Activated CD8-positive, alpha-beta memory T cell treated with anti-CD3 and anti-CD28 coated beads, Interleukin-2, amount 50 U/mL, for 48 hours (primary cell): Measurements from ENCODE around the gene NOD2.

ENCODE experiments used
- DNase-seq: peaks from one replicate; pipeline ENCODE4 v3.0.0-alpha.2; 2020

The NOD2 gene

DNA sequence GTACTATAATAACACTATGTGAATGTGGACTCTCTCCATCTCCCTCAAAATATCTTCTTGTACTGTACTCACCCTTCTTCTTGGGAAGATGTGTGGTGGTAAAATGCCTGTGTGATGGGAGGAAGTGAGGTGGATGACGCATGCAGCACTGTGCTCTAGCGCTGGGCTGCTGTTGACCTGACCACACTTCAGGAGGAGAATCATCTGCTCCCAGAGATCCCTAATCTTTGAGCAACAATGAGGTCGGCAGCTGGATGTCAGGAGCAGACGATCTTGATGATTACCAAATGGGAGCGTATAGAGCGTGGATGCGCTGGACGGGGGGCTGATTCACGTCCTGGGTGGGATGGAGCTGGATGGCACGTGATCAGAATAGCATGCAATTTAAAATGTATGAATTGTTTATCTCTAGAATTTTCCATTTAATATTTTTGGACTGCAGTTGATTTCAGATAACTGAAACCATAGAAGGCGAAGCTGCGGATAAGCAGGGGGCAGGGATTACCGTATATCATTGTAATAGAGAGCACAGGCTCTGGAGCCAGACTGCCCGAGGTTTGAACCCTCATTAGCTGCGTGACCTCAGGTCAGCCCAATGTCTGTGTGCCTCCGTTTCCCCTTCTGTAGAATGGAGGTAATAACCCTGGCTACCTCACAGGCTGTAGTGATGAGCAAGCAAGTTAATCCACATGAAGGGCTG lies 24.8 kb downstream of the NOD2 start:
- DNase-seq, result no peak

DNA sequence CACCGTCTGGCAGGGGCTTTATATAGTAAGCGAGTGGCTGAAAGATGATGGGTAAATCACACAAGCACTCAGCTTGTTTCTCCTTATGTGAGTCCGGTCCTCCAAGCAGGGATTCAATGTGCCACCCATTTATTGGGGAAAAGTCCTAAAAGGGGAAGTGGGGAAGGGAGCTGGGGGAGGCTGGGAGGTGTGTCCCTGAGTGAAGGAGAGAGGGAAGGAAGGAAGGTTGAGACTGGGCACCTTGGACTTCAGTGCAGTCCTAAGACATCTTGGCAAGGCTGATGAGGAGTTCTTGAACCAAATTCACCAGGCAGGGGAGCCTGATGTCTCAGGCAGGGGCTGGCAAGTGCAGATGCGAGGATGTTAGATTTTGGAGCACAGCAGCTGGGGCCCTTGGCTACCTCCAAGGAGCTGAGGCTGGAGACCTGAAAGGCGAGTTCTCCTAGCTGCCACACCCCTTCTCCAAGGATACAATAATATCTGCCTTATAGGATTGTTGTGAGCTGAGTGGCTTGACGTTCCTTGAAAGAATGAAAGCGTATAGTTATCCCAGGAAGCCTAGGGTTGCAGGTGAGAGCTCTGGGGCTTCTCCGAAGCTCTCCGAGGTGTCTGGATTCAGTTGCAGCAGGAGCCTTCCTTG lies 25.5 kb downstream of the NOD2 start:
- no peak for DNase-seq

DNA sequence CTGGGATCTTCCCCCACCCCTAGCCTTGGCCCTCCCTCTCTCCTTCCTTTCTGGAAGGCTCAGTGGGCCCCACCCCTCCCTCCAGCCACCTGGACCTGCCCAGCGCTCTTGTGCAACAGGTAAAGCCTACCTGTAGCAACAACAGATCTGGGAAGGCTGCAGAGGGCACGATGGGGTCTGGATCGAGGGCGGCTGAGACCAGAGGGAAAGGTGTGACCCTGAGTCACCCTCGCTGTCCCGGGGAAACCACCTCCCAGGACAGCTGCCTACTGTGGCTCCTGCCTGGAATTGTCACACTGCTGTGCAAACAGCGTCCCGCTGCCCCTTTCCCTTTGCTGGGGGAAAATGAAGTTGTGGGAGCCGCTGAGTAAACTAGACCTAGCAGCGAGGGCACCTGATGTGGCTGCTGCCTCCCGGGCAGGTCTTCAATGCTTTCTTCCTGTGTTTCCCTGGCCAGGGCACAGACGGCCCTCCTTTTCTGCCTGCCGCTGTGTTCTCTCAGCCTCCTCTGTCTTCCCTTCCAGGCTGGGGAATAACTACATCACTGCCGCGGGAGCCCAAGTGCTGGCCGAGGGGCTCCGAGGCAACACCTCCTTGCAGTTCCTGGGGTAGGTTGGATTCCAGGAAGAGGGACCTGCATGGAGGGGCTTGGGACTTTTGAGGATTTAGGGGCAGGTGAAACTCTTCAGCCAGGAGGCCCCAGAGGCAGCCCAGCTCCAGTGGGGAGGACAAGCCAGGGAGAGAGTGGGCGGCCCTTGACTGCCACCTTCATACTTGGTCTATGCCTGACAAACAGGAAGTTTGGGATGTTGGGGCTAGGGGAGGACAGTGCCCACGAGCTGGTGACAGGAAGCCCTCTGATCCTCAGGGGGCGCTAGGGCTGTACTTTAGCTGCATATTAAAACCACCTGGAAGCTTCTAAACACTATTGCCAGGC lies 26.3 kb downstream of the NOD2 start:
- DNase-seq, result no peak

DNA sequence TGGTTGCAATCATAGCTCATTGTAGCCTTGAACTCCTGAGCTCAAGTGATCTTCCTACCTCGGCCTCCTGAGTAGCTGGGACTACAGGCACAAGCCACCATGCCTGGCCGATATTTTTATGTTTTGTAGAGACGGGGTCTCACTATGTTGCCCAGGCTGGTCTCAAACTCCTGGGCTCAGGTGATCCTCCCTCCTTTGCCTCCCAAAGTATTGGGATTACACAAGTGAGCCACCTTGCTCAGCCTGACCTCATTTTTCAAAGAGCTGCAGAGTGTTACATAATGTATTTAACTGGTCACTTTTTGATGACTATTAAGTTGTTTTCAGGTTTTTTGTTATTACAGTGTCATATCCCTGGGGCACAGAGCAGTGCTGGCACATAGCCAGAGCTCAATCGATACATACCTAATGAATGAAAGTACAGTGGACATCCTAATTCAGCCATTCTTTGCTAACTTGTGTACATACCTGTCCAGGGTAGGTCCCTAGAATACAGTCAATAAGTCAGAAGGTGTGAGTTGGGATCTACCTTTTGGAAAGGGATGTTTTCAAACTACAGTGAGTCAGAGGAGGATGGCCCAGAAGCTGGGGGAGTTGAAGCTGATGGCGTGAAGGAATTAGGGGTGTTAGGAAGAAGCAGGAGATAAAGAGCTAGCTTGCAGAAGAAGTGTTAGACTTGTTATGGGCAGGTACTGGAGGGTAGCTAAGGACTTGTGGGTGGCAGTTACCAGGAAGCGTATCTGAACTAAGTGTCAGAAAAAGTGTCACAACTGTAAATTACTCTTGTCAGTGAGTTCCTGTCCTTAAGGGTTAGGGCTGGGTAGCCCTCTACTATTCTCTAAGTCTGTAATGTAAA lies 28.4 kb downstream of the NOD2 start:
- no peak for DNase-seq

DNA sequence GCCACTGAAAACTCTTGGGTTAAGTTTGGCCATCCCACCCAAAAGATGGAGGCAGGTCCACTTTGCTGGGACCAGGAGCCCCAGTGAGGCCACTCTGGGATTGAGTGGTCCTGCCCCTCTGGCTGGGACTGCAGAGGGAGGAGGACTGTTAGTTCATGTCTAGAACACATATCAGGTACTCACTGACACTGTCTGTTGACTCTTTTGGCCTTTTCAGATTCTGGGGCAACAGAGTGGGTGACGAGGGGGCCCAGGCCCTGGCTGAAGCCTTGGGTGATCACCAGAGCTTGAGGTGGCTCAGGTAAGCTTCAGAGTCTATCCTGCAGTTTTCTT lies 29.0 kb downstream of the NOD2 start:
- no peak for DNase-seq

DNA sequence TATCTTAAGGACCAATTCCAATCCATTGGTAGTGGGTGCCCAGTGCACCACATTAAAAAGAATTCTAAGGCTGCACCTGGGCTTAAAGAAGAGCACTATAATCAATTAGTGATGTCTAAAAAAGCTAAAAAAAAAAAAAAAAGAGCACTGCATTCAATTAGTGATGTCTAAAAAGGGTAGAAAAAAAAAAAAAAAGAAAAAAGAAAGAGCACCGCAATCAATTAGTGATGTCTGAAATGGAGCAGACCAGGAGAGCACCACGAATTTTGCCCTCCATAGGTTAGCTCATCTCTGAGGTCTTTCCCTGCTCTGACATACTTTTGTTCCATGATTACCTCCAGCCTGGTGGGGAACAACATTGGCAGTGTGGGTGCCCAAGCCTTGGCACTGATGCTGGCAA lies 29.6 kb downstream of the NOD2 start:
- no peak for DNase-seq

DNA sequence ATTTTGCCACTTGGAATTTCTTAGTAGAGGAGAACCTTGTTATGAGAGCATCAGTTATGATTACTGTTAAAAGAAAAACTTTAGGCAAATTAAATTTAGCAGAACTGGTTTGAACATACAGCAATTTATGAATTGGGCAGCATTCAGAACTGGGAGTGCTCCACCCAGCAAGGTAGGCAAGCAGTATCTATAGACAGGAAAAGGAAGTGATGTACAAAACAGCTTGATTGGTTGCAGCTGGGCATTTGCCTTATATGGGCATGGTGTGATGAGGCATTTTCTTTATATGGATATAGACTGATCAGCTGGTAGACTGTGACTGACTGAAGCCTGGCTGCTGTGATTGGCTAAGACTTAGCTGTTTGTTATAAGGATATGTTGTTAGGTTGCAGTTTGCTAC lies 30.9 kb downstream of the NOD2 start:
- DNase-seq, result no peak

DNA sequence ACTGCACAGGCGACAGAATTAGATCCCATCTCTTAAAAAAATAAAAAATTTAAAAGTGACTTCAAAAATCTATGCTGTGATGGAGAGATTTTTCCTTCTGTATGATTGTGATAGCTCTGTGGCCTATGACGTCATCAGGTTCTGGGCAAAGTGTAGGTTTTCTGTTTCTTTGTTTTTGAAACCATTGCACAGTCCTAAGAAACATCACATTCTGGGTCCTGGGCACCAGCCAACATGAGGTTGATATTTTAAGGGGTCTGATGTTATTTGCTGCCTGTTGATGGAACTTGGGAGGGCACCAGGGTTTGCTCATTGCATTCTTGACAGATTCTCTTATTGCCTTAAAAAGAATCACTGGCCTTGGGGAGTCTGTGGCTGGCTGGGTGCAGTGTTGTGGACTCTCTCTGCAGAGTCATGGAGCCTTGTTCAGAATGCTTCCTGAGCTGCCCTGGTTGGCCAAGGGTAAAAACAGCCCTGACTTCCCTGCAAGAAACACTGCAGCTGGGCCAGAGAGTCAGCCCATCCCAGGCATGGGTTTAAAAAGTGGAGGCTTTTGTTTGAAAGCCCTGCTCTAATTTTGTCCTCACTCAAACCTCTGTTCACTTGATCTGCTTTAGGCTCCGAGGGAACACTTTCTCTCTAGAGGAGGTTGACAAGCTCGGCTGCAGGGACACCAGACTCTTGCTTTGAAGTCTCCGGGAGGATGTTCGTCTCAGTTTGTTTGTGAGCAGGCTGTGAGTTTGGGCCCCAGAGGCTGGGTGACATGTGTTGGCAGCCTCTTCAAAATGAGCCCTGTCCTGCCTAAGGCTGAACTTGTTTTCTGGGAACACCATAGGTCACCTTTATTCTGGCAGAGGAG lies 38.0 kb downstream of the NOD2 start:
- no peak for DNase-seq

DNA sequence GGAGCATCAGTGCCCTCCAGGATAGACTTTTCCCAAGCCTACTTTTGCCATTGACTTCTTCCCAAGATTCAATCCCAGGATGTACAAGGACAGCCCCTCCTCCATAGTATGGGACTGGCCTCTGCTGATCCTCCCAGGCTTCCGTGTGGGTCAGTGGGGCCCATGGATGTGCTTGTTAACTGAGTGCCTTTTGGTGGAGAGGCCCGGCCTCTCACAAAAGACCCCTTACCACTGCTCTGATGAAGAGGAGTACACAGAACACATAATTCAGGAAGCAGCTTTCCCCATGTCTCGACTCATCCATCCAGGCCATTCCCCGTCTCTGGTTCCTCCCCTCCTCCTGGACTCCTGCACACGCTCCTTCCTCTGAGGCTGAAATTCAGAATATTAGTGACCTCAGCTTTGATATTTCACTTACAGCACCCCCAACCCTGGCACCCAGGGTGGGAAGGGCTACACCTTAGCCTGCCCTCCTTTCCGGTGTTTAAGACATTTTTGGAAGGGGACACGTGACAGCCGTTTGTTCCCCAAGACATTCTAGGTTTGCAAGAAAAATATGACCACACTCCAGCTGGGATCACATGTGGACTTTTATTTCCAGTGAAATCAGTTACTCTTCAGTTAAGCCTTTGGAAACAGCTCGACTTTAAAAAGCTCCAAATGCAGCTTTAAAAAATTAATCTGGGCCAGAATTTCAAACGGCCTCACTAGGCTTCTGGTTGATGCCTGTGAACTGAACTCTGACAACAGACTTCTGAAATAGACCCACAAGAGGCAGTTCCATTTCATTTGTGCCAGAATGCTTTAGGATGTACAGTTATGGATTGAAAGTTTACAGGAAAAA lies 38.8 kb downstream of the NOD2 start:
- no peak for DNase-seq

DNA sequence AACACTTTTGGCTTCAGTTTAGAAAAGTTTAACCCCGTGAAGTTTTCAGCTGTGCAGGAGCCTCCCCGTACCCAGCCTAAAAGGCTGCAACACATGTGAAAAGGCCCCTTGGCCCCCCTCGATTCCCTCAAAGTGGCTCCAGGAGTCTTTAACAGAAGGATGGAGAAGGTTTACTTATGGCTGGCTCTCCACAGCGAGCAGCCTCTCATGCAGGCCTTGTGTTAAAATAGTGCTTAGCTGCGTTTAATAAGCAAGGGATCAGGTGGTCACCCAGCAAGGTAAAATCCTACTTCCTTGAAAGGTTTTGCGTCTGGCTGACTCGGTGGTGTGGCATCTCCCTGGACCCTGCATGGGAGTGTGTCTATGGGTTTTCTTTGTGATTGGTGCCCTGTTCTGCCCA lies 40.1 kb downstream of the NOD2 start:
- no peak for DNase-seq

DNA sequence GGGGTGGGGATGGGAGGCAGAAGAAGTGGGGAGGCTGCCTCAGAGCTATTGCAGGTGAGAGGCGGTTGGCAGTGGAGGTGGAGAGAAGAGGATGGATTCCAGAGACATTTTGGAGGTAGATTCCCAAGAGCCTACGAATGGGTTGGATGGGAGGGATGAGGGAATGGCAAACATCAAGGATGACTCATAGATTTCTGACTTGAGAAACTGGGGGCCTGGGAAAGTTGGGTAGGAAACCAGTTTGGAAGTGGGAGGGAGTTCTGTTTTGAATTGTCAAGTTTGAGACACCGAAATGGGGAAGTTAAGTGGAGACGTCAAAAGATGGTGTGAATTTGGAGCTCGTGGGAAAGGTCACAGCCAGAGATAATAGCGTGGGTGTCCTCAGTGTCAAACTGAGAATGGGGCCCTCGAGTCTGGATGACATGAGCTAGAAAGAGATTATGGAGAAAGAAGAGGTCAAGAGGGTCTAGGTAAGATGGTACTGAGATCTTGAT lies 42.3 kb downstream of the NOD2 start:
- no peak for DNase-seq

DNA sequence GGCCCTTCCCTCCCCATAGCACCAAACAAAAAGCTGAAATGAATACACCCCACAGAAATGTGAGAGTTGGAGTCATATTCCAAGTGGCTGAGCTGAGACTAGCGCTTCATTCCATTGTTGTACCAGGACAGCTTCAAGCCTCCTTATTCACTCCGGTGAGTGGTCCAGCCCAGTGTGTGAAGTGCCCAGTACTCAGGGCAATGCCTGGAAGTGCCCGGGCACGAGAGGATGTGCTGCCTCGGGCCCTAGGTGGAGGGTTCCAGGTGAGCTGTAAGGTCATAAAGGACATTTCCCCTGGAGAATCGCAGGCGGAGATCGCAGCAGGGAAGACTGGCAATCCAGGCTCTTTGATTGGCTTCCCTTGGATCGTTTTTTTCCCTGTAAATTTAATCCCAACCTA lies 43.0 kb downstream of the NOD2 start:
- no peak for DNase-seq

DNA sequence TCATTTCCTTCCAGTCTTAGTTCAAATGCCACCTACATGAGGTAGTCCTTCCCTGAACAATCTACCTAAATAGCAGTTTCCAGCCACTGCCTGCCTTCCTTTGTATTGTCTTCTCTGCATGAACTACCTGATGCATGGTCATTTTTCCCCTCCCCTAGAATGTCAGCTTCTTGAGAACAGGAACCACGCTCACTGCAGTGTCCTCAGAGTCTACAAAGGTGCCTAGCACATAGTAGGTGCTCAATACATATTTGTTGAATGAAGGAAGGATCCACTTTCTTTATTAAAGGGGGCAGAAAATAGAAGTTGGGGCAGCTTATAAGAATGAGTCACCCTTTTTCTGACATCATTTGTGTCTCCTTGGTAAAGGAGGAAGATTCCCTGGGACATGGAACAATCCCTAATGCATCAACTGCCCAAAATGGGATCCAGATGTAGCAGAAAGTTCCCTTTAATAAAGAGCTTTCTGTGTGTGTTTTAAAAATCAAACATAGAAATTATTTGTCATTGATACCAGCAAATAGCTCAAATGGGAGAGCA lies 44.1 kb downstream of the NOD2 start:
- DNase-seq, result no peak

DNA sequence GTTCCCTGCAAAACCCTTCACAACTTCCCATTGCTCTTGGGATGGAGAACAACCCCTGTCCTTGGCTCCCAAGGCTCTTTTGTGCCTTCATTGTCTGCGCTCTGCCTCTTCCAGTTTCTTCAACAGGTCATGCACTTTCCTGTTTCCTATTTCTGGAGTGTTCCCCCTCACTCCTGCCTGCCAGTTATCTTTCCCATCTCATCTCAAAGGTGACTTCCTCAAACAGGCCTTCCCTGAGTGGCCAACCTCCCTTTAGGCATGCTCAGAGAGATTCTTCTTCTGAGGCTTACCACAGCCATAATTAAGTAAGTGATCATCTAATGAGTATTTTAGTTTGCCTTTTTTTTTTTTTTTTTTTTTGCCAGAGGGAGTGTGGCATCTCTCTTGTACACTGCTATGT lies 45.6 kb downstream of the NOD2 start:
- no peak for DNase-seq

DNA sequence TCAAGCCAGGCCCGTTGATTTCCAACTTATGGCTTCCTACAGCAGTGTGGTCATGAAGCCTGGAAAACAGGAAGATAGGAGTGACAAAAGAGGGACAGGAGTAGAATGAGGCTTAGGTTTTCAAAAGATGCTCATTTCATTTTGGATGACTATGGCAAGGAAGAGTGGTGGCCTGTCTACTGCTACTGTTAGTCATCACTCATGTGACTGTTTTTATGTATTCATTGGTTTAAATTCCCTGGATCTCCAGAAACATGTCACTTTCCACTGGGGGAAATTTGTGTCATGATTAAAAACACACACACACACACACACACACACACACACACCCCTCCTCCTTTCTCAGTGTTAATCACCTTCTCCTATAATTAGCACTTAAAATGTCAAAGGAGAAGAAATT lies 47.3 kb downstream of the NOD2 start:
- DNase-seq, result no peak

DNA sequence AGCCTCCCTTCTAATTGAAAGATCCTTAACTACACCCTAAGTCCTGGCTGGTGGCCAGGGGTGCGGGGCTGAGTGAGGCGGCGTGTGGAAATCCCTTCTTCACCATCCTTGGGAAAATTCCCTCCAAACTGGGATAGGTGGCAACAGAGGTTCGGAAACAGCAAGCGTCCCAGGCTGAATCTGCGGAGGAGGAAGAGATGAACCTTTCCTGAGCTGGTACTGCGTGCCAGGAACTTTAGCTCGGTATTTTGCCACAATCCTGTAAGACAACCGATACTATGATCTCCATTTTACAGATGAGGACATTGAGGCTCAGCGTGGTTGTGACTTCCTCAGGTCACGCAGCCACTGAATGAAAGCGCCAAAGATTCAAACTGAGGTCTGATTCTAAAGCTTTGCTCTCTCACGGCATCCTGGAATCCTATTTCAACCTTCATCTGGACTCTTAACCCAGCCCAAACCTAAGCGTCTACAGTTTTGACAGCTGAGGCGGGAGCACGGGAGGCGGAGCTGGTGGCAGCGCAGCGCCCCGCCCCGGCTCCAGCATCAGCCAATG lies 47.9 kb downstream of the NOD2 start:
- DNase-seq, result no peak

DNA sequence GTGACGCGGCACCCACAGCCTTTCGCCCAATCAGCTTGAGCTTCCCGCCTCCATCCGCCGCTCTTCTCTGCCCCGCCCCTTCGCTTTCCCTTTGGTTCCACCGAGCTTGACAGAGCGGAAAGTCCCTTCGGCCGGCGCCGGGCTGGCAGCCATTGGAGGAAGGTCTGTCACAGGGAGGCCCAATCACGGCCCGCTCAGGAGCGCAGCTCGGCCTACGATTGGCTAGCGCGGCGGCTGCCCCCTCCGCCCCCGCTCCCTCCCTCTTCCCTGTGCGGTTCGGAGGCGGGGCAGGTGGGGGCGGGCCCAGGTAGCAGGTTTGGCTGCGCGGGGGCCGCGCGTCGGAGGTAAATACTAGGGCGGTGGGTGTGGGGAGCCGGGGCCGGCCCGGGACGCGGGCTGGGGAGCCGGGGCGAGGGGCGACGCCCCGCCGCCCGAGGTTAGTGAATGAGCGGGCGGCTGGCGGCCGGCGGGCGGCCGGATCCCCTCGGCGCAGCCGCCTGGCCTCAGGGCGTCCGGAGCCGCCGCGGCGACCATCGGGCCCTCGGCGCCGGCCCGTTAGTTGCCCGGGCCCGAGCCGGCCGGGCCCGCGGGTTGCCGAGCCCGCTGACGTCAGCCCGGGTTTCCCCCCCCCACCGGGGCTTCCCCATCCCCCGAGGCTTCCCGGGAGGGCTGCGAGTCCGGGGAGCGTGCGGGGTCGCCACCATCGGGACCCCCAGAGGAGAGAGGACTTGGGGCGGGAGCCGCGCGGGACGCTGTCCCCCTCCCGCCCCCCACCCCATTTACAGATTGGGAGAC lies 48.6 kb downstream of the NOD2 start, which contains the start of gene CYLD:
Gene CYLD (plus strand): TSS at position 306 of the 795 bp plus-strand sequence. CDS start 7,613 bp downstream, outside the sequence.
- DNase-seq, result peak; percentile 99

DNA sequence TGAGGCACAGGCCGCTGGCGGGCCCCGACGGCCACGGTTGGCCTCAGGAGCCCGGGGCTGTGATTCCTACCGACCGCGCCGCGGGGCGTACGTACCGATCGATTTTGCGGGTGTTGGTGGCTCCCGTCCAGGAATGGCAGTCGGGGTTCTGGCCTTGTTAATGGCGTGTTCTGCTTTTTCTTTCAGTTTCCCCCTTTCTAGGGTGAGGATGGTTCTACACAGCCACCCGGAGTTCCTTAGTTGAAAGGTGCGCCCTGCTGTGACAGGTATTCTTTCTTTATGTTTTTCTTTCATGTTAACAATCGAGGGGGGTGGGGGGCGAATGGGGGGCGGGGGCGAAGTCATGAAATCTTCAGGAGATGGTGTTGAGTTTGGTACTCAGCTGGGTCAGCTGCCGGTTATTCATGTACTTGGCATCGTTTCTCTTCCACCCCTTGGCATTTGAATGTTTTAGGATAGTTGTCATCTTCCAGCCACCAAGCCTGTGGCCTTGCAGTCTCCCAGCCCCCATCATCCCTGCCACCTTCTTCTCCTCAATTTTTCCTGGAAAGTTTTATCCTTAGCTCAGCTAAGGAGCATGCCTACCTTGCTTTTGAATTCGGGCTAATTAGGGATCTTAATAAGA lies 49.3 kb downstream of the NOD2 start:
- peak; percentile 68 for DNase-seq
